Effector memory CD8-positive, alpha-beta T cell (primary cell): Measurements from ENCODE around the gene PTPN14.
"Not testable (repeated sequence)": the region's sequence is repeated elsewhere in the genome, so short reads cannot be mapped to it uniquely, and the experiment has no call there.

Source experiments
- ATAC-seq: fragments of 150-1000 bp; cut with Tn5 transposase; replicated peaks from 2 replicates; pipeline ENCODE4 v1.10.0; 2021; ENCODE audit warnings: mild to moderate bottlenecking, moderate library complexity
- DNase-seq, 3 experiments: peaks; one replicate each; pipeline ENCODE4 v3.0.0; 2021
- H3K27ac Mint-ChIP-seq, 2 donors: one replicate each; pipeline ENCODE4 v1.8.0; 2022; ENCODE audit warnings: mild to moderate bottlenecking in 2 of 2, mixed read lengths in 2 of 2, moderate library complexity in 2 of 2
- H3K27me3 Mint-ChIP-seq, 2 donors: one replicate each; pipeline ENCODE4 v1.8.0; 2022; ENCODE audit warnings: mixed read lengths in 2 of 2
- H3K36me3 Mint-ChIP-seq: one replicate; pipeline ENCODE4 v1.8.0; 2022; ENCODE audit warnings: mild to moderate bottlenecking, moderate library complexity, mixed read lengths; ENCODE audit not compliant: insufficient read depth
- H3K4me1 Mint-ChIP-seq, 2 donors: one replicate each; pipeline ENCODE4 v1.8.0; 2022; ENCODE audit warnings: low read depth in 2 of 2, mixed read lengths in 2 of 2
- H3K4me3 Mint-ChIP-seq, 2 donors: one replicate each; pipeline ENCODE4 v1.8.0; 2022; ENCODE audit warnings: mild to moderate bottlenecking in 2 of 2, mixed read lengths in 2 of 2, moderate library complexity in 2 of 2
- H3K9me3 Mint-ChIP-seq, 2 donors: one replicate each; pipeline ENCODE4 v1.8.0; 2022; ENCODE audit warnings: mixed read lengths in 2 of 2

PTPN14 gene

DNA sequence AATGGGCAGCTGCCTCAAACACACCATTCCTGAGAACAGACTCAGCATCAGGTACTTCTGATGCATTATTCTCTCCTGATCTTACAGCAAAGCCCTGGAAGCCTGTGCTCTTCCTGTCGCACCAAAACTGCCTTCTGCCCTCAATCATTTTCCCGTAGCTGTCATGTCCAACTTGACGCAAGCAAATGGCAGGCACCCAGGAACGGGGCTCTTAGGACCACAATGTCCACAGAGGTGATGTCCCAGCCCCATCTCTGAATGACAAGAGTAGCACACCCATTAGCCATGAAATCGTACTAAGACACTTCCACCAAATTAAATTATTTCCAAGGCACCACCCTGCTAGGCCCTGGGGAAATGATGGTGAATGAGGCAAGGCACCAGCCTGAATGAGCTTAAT lies 47.1 kb downstream of the PTPN14 start:
- DNase-seq (no peak), ATAC-seq (no peak)
- Mint-ChIP-seq H3K9me3 (no peaks in the 10 kb centered on the region), H3K27me3 (peaks cover 37 to 44% of the 10 kb centered on the region in 2 donors), H3K4me3 (no peak overlapping the region), H3K27ac (no peak overlapping the region), H3K36me3 (no peaks in the 10 kb centered on the region), H3K4me1 (peaks cover 4% of the 10 kb centered on the region in 2 donors)

GRCh38 chr1:214503553-214503952 lies 47.8 kb downstream of the PTPN14 start:
- Mint-ChIP-seq H3K4me1 (peaks cover 4% of the 10 kb centered on the region in 2 donors), H3K9me3 (no peaks in the 10 kb centered on the region), H3K4me3 (no peak overlapping the region), H3K36me3 (no peaks in the 10 kb centered on the region), H3K27ac (no peak overlapping the region), H3K27me3 (peaks cover 36 to 44% of the 10 kb centered on the region in 2 donors)
- DNase-seq, result no peak
- no peak for ATAC-seq

GRCh38 chr1:214500340-214501055 lies 50.9 kb downstream of the PTPN14 start:
- ATAC-seq, result no peak
- Mint-ChIP-seq H3K4me1 (peaks cover 2 to 4% of the 10 kb centered on the region in 2 donors), H3K4me3 (no peak overlapping the region), H3K27me3 (peaks cover 39 to 62% of the 10 kb centered on the region in 2 donors), H3K9me3 (no peaks in the 10 kb centered on the region), H3K27ac (no peak overlapping the region), H3K36me3 (no peaks in the 10 kb centered on the region)
- no peak for DNase-seq

GRCh38 chr1:214499732-214500131 lies 51.7 kb downstream of the PTPN14 start:
- H3K27ac Mint-ChIP-seq, result no peak overlapping the region
- H3K9me3 Mint-ChIP-seq, result no peaks in the 10 kb centered on the region
- H3K36me3 Mint-ChIP-seq, result no peaks in the 10 kb centered on the region
- H3K4me1 Mint-ChIP-seq, result no peaks in the 10 kb centered on the region
- H3K4me3 Mint-ChIP-seq, result no peak overlapping the region
- H3K27me3 Mint-ChIP-seq, result peaks cover 37 to 62% of the 10 kb centered on the region in 2 donors
- DNase-seq (no peak), ATAC-seq (no peak)

- no peak overlapping the region for H3K4me3 Mint-ChIP-seq
- no peaks in the 10 kb centered on the region for H3K4me1 Mint-ChIP-seq
Observed at GRCh38 chr1:214498021-214498420, 53.4 kb downstream of the PTPN14 start.

DNA sequence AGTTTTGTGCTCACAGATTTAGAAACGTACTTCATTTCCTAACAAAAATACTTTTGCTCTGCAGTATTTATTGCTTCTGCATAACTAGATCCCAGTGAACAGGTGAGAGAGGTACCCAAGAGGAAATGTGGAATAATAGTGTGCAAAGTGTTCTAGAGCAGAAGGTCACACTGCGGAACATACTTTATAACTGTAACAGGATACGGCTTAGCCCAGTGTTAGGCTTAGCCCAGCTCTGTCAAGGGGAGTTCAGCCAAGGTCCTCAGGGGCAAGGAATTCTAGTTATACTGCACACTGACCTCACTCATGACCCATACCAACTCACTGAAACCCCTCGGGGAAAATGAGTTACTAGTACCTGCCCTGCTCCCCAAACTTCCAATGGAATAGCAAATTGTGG lies 55.3 kb downstream of the PTPN14 start:
- Mint-ChIP-seq H3K27me3 (peaks cover 40 to 69% of the 10 kb centered on the region in 2 donors), H3K4me1 (no peaks in the 10 kb centered on the region), H3K4me3 (no peak overlapping the region), H3K9me3 (no peaks in the 10 kb centered on the region), H3K27ac (no peak overlapping the region), H3K36me3 (peaks cover 3% of the 10 kb centered on the region)
- ATAC-seq (no peak), DNase-seq (no peak)

More at GRCh38 chr1:214498021-214498420, 53.4 kb downstream of the PTPN14 start:
- H3K27ac Mint-ChIP-seq, result no peak overlapping the region
- DNase-seq (no peak), ATAC-seq (no peak)
- no peaks in the 10 kb centered on the region for H3K9me3 Mint-ChIP-seq
- H3K36me3 Mint-ChIP-seq, result peaks cover 3% of the 10 kb centered on the region
- peaks cover 29 to 58% of the 10 kb centered on the region in 2 donors for H3K27me3 Mint-ChIP-seq

DNA sequence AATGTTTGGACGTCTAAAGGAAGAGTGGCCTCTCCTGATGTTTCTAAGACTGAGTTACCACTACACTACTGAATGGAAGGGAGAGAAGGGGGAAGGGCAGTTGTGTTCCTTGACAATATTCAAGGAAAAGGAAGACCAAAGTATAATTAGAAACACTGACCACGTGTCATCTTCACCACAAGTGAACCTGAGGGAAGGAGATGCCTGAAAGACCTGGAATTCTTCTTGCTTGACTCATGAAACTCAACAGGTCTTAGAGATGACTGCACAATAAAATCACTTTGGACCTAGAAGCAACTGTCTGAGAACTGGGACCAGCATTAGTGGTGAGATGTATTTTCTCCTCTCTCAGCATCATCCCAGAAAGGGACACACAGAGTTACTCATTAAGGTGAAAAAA lies 56.7 kb downstream of the PTPN14 start:
- Mint-ChIP-seq H3K27ac (no peak overlapping the region), H3K36me3 (peaks cover 3% of the 10 kb centered on the region), H3K4me3 (no peak overlapping the region), H3K4me1 (no peaks in the 10 kb centered on the region), H3K9me3 (no peaks in the 10 kb centered on the region), H3K27me3 (peaks cover 40 to 73% of the 10 kb centered on the region in 2 donors)
- DNase-seq (no peak), ATAC-seq (no peak)

DNA sequence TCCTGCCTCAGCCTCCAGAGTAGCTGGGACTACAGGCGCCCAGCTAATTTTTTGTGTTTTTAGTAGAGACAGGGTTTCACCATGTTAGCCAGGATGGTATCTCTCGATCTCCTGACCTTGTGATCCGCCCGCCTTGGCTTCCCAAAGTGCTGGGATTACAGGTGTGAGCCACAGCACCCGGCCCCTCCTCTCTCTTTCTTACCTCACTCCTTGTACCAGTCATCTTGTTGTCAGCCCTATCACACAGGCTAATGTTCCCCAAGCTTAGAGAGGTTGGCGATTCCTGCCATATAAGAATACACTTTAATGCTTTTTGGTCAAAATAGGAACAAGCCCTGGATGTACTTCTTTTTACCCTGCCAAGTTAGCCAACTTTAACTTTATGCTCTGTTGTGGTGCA lies 57.2 kb downstream of the PTPN14 start:
- peaks cover 45 to 79% of the 10 kb centered on the region in 2 donors for H3K27me3 Mint-ChIP-seq
- not testable (repeated sequence) for H3K36me3 Mint-ChIP-seq, DNase-seq, ATAC-seq, H3K27ac Mint-ChIP-seq, H3K4me1 Mint-ChIP-seq, H3K4me3 Mint-ChIP-seq, H3K9me3 Mint-ChIP-seq

DNA sequence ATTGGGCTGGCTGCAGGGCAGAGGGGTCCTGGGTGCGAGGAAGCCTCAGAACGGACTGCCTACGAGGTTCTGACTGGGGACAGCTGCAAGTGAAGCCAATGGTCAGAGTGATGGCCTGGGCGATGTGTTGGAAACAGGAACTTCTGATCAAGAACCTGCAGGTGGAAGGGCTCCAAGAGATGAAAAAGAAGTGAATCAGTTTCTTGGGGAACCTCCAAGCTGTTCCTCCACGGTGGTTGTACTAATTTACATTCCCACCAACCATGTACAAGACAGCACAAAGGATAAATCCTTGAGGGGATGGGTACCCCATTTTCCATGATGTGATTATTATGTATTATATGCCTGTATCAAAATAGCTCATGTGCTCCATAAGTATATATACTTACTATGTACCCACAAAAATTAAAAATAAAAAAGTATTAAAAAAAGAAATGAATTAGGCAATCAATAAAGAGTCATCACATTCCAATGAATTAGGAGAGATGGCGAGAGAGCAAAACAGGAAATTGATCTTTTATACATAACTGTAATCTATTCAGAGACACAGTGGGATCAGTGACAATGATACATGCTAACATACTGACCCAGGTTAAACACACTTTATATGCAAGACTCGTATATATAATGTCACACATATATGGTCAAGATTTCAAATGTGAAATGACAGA lies 58.1 kb downstream of the PTPN14 start:
- H3K4me1 Mint-ChIP-seq, result no peaks in the 10 kb centered on the region
- peaks cover 3% of the 10 kb centered on the region for H3K36me3 Mint-ChIP-seq
- DNase-seq, result no peak
- no peaks in the 10 kb centered on the region for H3K9me3 Mint-ChIP-seq
- H3K27ac Mint-ChIP-seq, result no peak overlapping the region
- no peak for ATAC-seq
- no peak overlapping the region for H3K4me3 Mint-ChIP-seq
- H3K27me3 Mint-ChIP-seq, result peaks cover 49 to 77% of the 10 kb centered on the region in 2 donors

DNA sequence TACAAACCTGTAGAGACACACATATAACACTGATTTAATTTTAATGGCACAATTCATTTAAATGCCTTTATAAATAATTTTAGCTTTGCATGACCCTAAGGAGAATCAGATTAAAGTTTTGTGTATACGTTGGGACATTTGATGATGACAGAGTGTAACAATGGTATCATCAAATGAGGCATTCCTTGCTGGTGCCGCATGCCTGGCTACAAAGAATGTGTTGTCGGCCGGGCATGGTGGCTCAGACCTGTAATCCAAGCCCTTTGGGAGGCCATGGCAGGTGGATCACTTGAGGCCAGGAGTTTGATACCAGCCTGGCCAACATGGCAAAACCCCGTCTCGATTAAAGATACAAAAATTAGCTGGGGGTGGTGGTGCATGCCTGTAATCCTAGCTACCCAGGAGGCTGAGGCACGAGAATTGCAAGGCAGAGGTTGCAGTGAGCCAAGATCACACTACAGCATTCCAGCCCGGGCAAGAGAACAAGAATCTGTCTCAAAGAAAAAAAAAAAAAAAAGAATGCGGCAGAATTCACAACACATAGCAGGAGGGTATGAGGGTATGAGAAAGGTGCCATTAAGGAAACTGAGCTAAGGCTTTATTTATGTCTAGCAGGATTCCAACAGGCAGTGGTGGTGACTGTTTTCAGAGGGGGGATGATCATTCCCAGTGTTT lies 58.9 kb downstream of the PTPN14 start:
- peaks cover 3% of the 10 kb centered on the region for H3K36me3 Mint-ChIP-seq
- H3K4me1 Mint-ChIP-seq, result no peaks in the 10 kb centered on the region
- H3K4me3 Mint-ChIP-seq, result no peak overlapping the region
- ATAC-seq (no peak), DNase-seq (no peak)
- H3K27me3 Mint-ChIP-seq, result peaks cover 49 to 70% of the 10 kb centered on the region in 2 donors
- H3K9me3 Mint-ChIP-seq, result no peaks in the 10 kb centered on the region
- no peak overlapping the region for H3K27ac Mint-ChIP-seq

GRCh38 chr1:214491468-214492146 lies 59.8 kb downstream of the PTPN14 start:
- Mint-ChIP-seq H3K4me3 (no peak overlapping the region), H3K4me1 (no peaks in the 10 kb centered on the region), H3K27ac (no peak overlapping the region), H3K27me3 (peaks cover 49 to 61% of the 10 kb centered on the region in 2 donors), H3K36me3 (peaks cover 3% of the 10 kb centered on the region), H3K9me3 (no peaks in the 10 kb centered on the region)
- DNase-seq (no peak), ATAC-seq (no peak)

GRCh38 chr1:214485151-214485550 lies 66.3 kb downstream of the PTPN14 start:
- Mint-ChIP-seq H3K27me3 (peaks cover 16 to 23% of the 10 kb centered on the region in 2 donors), H3K27ac (no peak overlapping the region), H3K4me3 (no peak overlapping the region), H3K4me1 (no peaks in the 10 kb centered on the region), H3K36me3 (no peaks in the 10 kb centered on the region), H3K9me3 (no peaks in the 10 kb centered on the region)
- no peak for DNase-seq
- no peak for ATAC-seq

GRCh38 chr1:214483180-214483579 lies 68.2 kb downstream of the PTPN14 start:
- DNase-seq, H3K27ac Mint-ChIP-seq, H3K4me3 Mint-ChIP-seq, H3K36me3 Mint-ChIP-seq, H3K9me3 Mint-ChIP-seq, ATAC-seq, H3K27me3 Mint-ChIP-seq, H3K4me1 Mint-ChIP-seq: not testable (repeated sequence)
